Suprapubic skin (tissue), 4 donors: ENCODE data around the gene SEMA3C. TPM values are rescaled to one million over a fixed set of nuclear protein-coding genes. Genes with fewer than 3 reads are reported as not detected.

Experiments
- DNase-seq, 2 donors: peaks; one replicate each; pipeline ENCODE4 v3.0.0-alpha.2; 2019; ENCODE audit warnings: low spot score in 2 of 2
- H3K27ac ChIP-seq: fragments of 200-600 bp; sonication (generic); one replicate; pipeline ENCODE4 v1.5.1; 2019
- H3K27me3 ChIP-seq: fragments of 200-600 bp; sonication (generic); one replicate; pipeline ENCODE4 v1.5.1; 2019
- H3K36me3 ChIP-seq: fragments of 200-600 bp; sonication (generic); one replicate; pipeline ENCODE4 v1.5.1; 2019
- H3K4me1 ChIP-seq: fragments of 200-600 bp; sonication (generic); one replicate; pipeline ENCODE4 v1.5.1; 2019
- H3K4me3 ChIP-seq: fragments of 200-600 bp; sonication (generic); one replicate; pipeline ENCODE4 v1.5.1; 2019; ENCODE audit warnings: mild to moderate bottlenecking
- H3K9me3 ChIP-seq: fragments of 200-600 bp; sonication (generic); one replicate; pipeline ENCODE4 v1.5.1; 2019
- CTCF ChIP-seq, 2 donors: fragments of 200-600 bp in 1 of 2; fragments of 450-650 bp in 1 of 2; sonication (generic) in 1 of 2; IDR thresholded peaks; one replicate each; pipeline ENCODE4 v1.5.1; 2016 to 2019; ENCODE audit warnings: antibody characterized with exemption in 2 of 2, mild to moderate bottlenecking in 1 of 2, moderate library complexity in 1 of 2
- EP300 ChIP-seq: sonication (generic); formaldehyde crosslinking; IDR thresholded peaks from one replicate; pipeline ENCODE4 v1.6.1; 2017; ENCODE audit warnings: antibody characterized with exemption
- POLR2A ChIP-seq, 2 donors: fragments of 450-650 bp; IDR thresholded peaks; one replicate each; pipeline ENCODE4 v1.6.1; 2017; ENCODE audit warnings: antibody characterized with exemption in 2 of 2, mild to moderate bottlenecking in 2 of 2, moderate library complexity in 2 of 2
- POLR2AphosphoS5 ChIP-seq, 3 donors: sonication (generic); formaldehyde crosslinking; IDR thresholded peaks; one replicate each; pipeline ENCODE4 v1.6.1; 2017; ENCODE audit warnings: antibody characterized with exemption in 3 of 3
- WGBS: methylation state at CpG from one replicate; pipeline ENCODE4 v1.1.5; 2018; 5-methylcytosine and 5-hydroxymethylcytosine counted together
- total RNA-seq, 4 donors: library from RNA; depleted of rRNA; stranded (reverse); fragments of >200 nt; gene quantifications; one replicate each; pipeline ENCODE4 v1.1.0, GENCODE V29; 2016

The SEMA3C gene
- total RNA-seq, 4 donors from 2014 or later = 46.0 to 105 (median 76.0) TPM

- DNase-seq = no peak
- 88% methylated on average over 7 of the region's 7 CpGs for WGBS
- no peaks in the 10 kb centered on the region for H3K9me3 ChIP-seq
- H3K4me3 ChIP-seq = no peak overlapping the region
- H3K36me3 ChIP-seq = no peaks in the 10 kb centered on the region
- H3K4me1 ChIP-seq = no peaks in the 10 kb centered on the region
- TF ChIP-seq POLR2AphosphoS5 (IDR thresholded peaks at IDR 0.05) (no peak), EP300 (no peak), POLR2A (IDR thresholded peaks at IDR 0.05) (no peak), CTCF (IDR thresholded peaks at IDR 0.05) (no peak)
- H3K27me3 ChIP-seq = no peaks in the 10 kb centered on the region
- H3K27ac ChIP-seq = no peak overlapping the region
Observed at GRCh38 chr7:80896906-80897598, 21.8 kb downstream of the SEMA3C start.

GRCh38 chr7:80895056-80895455 lies 23.8 kb downstream of the SEMA3C start:
- TF ChIP-seq POLR2A (IDR thresholded peaks at IDR 0.05) = no peak
- TF ChIP-seq EP300 = no peak
- TF ChIP-seq POLR2AphosphoS5 (IDR thresholded peaks at IDR 0.05) = no peak
- no peak for TF ChIP-seq CTCF (IDR thresholded peaks at IDR 0.05)
- Histone ChIP-seq H3K27ac (no peak overlapping the region), H3K4me3 (no peak overlapping the region), H3K9me3 (no peaks in the 10 kb centered on the region), H3K36me3 (no peaks in the 10 kb centered on the region), H3K27me3 (no peaks in the 10 kb centered on the region), H3K4me1 (no peaks in the 10 kb centered on the region)
- WGBS = 92% methylated on average over 4 of the region's 4 CpGs
- no peak for DNase-seq

GRCh38 chr7:80891259-80891544 lies 27.6 kb downstream of the SEMA3C start:
- WGBS = 95% methylated on average over 3 of the region's 3 CpGs
- H3K9me3 ChIP-seq = no peaks in the 10 kb centered on the region
- no peak for TF ChIP-seq CTCF (IDR thresholded peaks at IDR 0.05)
- TF ChIP-seq POLR2AphosphoS5 (IDR thresholded peaks at IDR 0.05) = no peak
- no peak for TF ChIP-seq POLR2A (IDR thresholded peaks at IDR 0.05)
- TF ChIP-seq EP300 = no peak
- no peaks in the 10 kb centered on the region for H3K27me3 ChIP-seq
- no peak overlapping the region for H3K27ac ChIP-seq
- DNase-seq = no peak
- no peaks in the 10 kb centered on the region for H3K4me1 ChIP-seq
- no peak overlapping the region for H3K4me3 ChIP-seq
- no peaks in the 10 kb centered on the region for H3K36me3 ChIP-seq

GRCh38 chr7:80890426-80891258 lies 28.2 kb downstream of the SEMA3C start:
- DNase-seq = no peak
- Histone ChIP-seq H3K36me3 (no peaks in the 10 kb centered on the region), H3K4me3 (no peak overlapping the region), H3K27ac (no peak overlapping the region), H3K4me1 (no peaks in the 10 kb centered on the region), H3K27me3 (no peaks in the 10 kb centered on the region), H3K9me3 (no peaks in the 10 kb centered on the region)
- TF ChIP-seq POLR2AphosphoS5 (IDR thresholded peaks at IDR 0.05) (no peak), POLR2A (IDR thresholded peaks at IDR 0.05) (no peak), CTCF (IDR thresholded peaks at IDR 0.05) (no peak), EP300 (no peak)
- 49% methylated on average over 4 of the region's 4 CpGs for whole genome bisulfite sequencing

- DNase-seq = no peak
- no peaks in the 10 kb centered on the region for H3K27me3 ChIP-seq
- 95% methylated on average over 1 of the region's 1 CpG for WGBS
- TF ChIP-seq POLR2AphosphoS5 (IDR thresholded peaks at IDR 0.05) (no peak), CTCF (IDR thresholded peaks at IDR 0.05) (no peak), EP300 (no peak)
- no peaks in the 10 kb centered on the region for H3K36me3 ChIP-seq
- peaks cover 2% of the 10 kb centered on the region for H3K4me1 ChIP-seq
- no peak overlapping the region for H3K4me3 ChIP-seq
- no peak overlapping the region for H3K27ac ChIP-seq
- H3K9me3 ChIP-seq = no peaks in the 10 kb centered on the region
Observed at GRCh38 chr7:80889525-80889924, 29.3 kb downstream of the SEMA3C start.
